Measurements from ENCODE around the gene FIBCD1.

DNA sequence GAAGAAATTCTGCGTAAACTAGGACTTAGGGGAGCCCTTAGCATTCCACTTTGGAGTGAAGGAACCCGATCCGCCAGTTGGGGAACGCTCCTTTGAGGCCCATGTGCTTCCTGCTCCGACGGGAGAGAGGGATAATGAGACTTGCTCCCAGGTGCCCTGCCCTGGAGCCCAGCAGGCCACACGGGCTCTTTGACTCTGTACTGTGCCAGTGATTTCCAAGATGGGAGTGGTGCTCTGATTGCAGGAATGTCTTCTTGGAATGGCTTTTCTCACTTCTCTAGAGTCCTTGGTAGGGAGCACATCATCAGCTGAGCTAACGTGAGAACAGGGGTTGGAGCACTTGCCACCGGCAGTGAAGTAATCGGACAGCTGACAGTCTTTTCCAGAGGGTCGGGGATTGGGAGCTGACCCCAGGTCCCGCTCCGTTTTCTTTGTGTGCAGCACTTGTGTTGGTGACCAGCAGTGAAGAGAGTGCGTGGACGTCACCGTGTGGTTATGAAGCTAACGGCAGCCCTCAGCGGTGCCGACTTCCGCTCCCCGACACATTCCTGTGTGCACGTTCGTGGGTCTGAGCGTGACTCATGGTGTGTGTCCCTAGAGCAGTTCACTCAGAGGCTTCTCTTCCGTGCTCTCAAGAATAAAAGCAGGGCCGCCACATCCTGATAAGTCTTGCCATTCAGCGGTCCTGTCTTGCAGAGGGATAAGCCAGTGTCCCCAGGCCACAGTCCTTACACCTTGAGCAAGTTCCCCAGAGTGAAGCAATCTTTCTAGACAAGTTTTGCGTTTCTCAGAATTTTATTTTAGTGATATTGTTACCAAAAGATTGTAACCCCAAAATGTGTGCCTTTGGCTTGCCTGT, 78.4 kb downstream of the FIBCD1 start:
- TF ChIP-seq, protein P1, sequence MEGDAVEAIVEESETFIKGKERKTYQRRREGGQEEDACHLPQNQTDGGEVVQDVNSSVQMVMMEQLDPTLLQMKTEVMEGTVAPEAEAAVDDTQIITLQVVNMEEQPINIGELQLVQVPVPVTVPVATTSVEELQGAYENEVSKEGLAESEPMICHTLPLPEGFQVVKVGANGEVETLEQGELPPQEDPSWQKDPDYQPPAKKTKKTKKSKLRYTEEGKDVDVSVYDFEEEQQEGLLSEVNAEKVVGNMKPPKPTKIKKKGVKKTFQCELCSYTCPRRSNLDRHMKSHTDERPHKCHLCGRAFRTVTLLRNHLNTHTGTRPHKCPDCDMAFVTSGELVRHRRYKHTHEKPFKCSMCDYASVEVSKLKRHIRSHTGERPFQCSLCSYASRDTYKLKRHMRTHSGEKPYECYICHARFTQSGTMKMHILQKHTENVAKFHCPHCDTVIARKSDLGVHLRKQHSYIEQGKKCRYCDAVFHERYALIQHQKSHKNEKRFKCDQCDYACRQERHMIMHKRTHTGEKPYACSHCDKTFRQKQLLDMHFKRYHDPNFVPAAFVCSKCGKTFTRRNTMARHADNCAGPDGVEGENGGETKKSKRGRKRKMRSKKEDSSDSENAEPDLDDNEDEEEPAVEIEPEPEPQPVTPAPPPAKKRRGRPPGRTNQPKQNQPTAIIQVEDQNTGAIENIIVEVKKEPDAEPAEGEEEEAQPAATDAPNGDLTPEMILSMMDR (IDR thresholded peaks at IDR 0.05): peak; percentile 19 to 78 (median 56)
- no peak for TF ChIP-seq POLR2A (IDR thresholded peaks at IDR 0.05)
